HG03460 (cell line): ENCODE results near the gene NAV3.

Source experiments
- ATAC-seq: cut with Tn5 transposase; IDR thresholded peaks from one replicate; pipeline ENCODE4 v1.9.1; 2021; ENCODE audit not compliant: unreplicated experiment

The NAV3 gene

GRCh38 chr12:77830583-77831351 lies at the start of gene NAV3:
NAV3 (plus strand) TSS chr12:77830894; CDS start chr12:77831462, 568 bp downstream.
- ATAC-seq: no peak

GRCh38 chr12:77782034-77782433 lies 48.7 kb upstream of the NAV3 start:
- no peak for ATAC-seq

GRCh38 chr12:77782766-77783165 lies 47.9 kb upstream of the NAV3 start:
- ATAC-seq: no peak

GRCh38 chr12:77785211-77785610 lies 45.5 kb upstream of the NAV3 start:
- ATAC-seq: no peak

GRCh38 chr12:77786675-77787074 lies 44.0 kb upstream of the NAV3 start:
- no peak for ATAC-seq

DNA sequence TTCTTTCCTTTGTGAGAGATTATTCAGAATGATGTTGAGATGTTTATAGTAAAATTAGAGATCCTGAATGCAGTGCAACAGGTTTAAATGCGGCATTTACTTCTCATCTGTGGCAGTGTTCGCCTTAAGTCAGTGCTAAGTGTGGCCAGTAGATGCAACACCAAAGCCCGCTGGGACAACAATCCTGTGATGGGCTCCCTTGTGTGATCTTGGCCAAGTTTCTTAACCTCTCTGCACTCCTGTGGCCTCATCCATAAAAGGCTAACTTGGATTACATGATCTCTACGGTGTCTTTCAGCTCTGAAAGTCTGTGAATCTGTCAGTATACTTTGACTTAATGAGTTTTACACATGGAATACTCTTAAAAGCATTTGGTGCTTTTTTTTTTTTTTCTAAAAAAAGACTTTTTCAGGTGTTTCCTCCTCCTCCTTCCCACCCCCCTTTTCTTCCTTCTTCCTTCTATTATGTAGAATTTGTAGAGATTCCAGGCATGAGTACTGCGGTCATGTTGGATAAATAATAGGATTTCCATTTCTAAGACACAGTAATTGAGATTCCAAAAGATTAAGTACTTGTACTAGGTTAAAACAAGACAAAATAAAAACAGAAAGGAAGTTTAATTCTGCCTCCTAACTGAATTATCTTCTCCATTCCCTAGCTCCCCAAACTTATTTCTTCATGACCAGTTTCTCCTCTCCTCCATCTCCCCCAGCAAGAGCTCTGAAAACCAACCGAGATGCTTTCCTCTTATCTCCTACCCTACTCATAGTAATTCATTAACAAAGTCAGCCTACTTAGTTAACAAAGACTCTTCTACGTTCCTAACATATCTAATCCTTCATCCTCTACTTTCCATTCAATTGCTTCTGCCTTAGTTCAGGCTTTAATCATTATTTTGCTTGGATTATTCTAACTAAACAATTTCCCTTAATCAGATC lies 42.2 kb upstream of the NAV3 start:
- no peak for ATAC-seq

GRCh38 chr12:77795699-77796098 lies 35.0 kb upstream of the NAV3 start:
- ATAC-seq: no peak

DNA sequence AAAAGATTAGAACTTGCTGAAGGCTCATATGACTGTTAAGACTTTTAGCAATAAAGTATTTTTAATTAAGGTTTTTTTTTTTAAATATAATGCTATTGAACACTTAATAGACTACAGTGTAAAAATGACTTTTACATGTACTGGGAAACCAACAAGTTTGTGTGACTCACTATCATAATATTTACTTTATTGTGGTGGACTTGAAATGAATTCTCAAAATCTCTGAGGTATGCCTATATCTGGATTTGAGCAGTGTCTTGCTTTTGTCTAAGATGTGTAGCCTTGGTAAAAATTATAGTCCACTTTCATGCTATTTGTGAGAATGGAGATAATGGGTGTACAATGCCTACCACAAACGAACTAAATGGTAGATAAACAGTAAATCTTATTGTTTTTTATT lies 33.9 kb upstream of the NAV3 start:
- no peak for ATAC-seq

- ATAC-seq: no peak
Measured at GRCh38 chr12:77800501-77800900, 30.2 kb upstream of the NAV3 start.

GRCh38 chr12:77808534-77808933 lies 22.2 kb upstream of the NAV3 start:
- ATAC-seq: no peak

DNA sequence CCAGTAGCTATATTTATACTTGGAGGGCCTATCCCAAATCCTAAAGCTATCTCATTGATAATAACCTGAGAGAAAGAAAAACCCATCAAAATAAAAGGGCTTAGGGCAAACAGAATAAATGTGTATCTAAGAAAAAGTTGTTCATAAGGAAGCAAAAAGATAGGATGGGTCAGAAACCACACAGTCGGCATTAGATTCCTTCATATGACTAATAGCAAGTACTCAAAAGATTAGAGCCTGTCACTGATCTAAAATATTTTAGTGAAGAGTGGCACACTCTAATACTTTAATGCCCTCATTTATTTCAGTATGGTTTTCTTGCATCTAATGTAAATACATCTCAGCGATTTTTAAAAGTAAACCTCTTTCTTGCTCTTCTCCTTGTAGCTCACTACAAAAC lies 17.1 kb upstream of the NAV3 start:
- no peak for ATAC-seq

GRCh38 chr12:77814386-77814785 lies 16.3 kb upstream of the NAV3 start:
- ATAC-seq: no peak

DNA sequence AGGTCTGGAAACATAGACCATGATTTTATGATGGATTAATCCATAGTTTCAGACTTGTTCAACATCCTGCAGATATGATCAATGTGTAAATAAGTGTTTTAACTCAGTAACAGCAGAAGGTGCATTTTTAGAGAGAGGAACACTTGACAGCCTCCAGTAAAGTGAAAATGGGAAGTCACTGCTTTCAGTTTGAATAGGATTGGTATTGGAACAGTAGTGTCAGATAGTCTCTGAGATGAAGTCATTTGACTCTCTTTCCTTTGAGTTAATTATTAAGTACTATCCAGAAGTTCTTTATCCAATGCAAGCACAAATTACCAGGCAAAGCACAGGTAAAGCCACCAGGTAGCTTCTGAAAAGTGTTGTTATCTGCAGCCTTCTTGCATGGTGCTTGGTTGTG lies 14.5 kb upstream of the NAV3 start:
- ATAC-seq: peak; percentile 90

GRCh38 chr12:77817276-77817675 lies 13.4 kb upstream of the NAV3 start:
- no peak for ATAC-seq

GRCh38 chr12:77818351-77818750 lies 12.3 kb upstream of the NAV3 start:
- no peak for ATAC-seq

GRCh38 chr12:77821699-77822203 lies 8.9 kb upstream of the NAV3 start:
- no peak for ATAC-seq

GRCh38 chr12:77833329-77833728 lies 2.6 kb downstream of the NAV3 start:
- ATAC-seq: no peak

- ATAC-seq: no peak
Measured at GRCh38 chr12:77834618-77835017, 3.9 kb downstream of the NAV3 start.

GRCh38 chr12:77835969-77836368 lies 5.3 kb downstream of the NAV3 start:
- no peak for ATAC-seq

- no peak for ATAC-seq
Measured at GRCh38 chr12:77837876-77838291, 7.2 kb downstream of the NAV3 start.

GRCh38 chr12:77841521-77841920 lies 10.8 kb downstream of the NAV3 start:
- no peak for ATAC-seq

GRCh38 chr12:77842430-77842829 lies 11.7 kb downstream of the NAV3 start:
- ATAC-seq: no peak
